Upper lobe of left lung (tissue), 4 donors: ENCODE data around the gene CDH26.

Source experiments
- CTCF ChIP-seq, 6 experiments: fragments of 450-650 bp in 4 of 6; fragments of 200-600 bp in 2 of 6; sonication (generic) in 2 of 6; IDR thresholded peaks; one replicate each; pipeline ENCODE4 v1.5.1; 2016 to 2019; ENCODE audit warnings: antibody characterized with exemption in 6 of 6
- EP300 ChIP-seq, 4 donors: sonication (generic); formaldehyde crosslinking; IDR thresholded peaks; one replicate each; pipeline ENCODE4 v1.5.1; 2017; ENCODE audit warnings: antibody characterized with exemption in 4 of 4, control low read depth in 2 of 4
- POLR2AphosphoS5 ChIP-seq, 2 donors: sonication (generic); formaldehyde crosslinking; IDR thresholded peaks; one replicate each; pipeline ENCODE4 v1.5.1; 2017; ENCODE audit warnings: antibody characterized with exemption in 2 of 2

GRCh38 chr20:60009826-60010616 is 51.8 kb downstream of the CDH26 start:
- TF ChIP-seq EP300 (IDR thresholded peaks at IDR 0.05) (no peak), CTCF (IDR thresholded peaks at IDR 0.05) (no peak), POLR2AphosphoS5 (IDR thresholded peaks at IDR 0.05) (no peak)
